Thoracic aorta (tissue), 2 donors: ENCODE data around the gene OTUB2. TPM values are rescaled to one million over a fixed set of nuclear protein-coding genes. Genes with fewer than 3 reads are reported as not detected.

Source experiments
- ATAC-seq: fragments of 150-250 bp; one replicate; pipeline ENCODE4 v1.8.0; 2017; ENCODE audit warnings: low read depth; ENCODE audit not compliant: insufficient number of reproducible peaks, low FRiP score
- DNase-seq: peaks from one replicate; pipeline ENCODE4 v3.0.0-alpha.2; 2020; ENCODE audit warnings: low spot score
- H3K27ac ChIP-seq, 2 donors: fragments of 200-600 bp; sonication (generic); 1 replicate in 1 of 2; 2 replicates in 1 of 2; pipeline ENCODE4 v1.5.1; 2016; ENCODE audit warnings: mild to moderate bottlenecking in 2 of 2, moderate library complexity in 2 of 2
- H3K27me3 ChIP-seq: fragments of 200-600 bp; sonication (generic); replicated peaks from 2 replicates; pipeline ENCODE4 v1.6.0; 2016; ENCODE audit warnings: mild to moderate bottlenecking; ENCODE audit not compliant: insufficient read depth
- H3K36me3 ChIP-seq: fragments of 200-600 bp; sonication (generic); one replicate; pipeline ENCODE4 v1.5.1; 2016
- H3K4me1 ChIP-seq, 2 donors: fragments of 200-600 bp; sonication (generic); 1 replicate in 1 of 2; 2 replicates in 1 of 2; pipeline versions ENCODE4 v1.5.1 to v1.6.0; 2016; ENCODE audit warnings: low read depth in 2 of 2, mild to moderate bottlenecking in 1 of 2; ENCODE audit not compliant: control insufficient read depth in 1 of 2
- H3K4me3 ChIP-seq: fragments of 200-600 bp; sonication (generic); 2 replicates; pipeline ENCODE4 v1.5.1; 2016; ENCODE audit warnings: mild to moderate bottlenecking
- H3K9me3 ChIP-seq: fragments of 200-600 bp; sonication (generic); 2 replicates; pipeline ENCODE4 v1.5.1; 2016
- CTCF ChIP-seq: fragments of 200-600 bp; sonication (generic); IDR thresholded peaks from one replicate; pipeline ENCODE4 v1.5.1; 2019; ENCODE audit warnings: antibody characterized with exemption
- total RNA-seq, 2 donors: library from RNA; depleted of rRNA; stranded (reverse); fragments of >200 nt; gene quantifications; one replicate each; pipeline versions ENCODE4 v1.1.0 to v1.2.3, GENCODE V29; 2016

The OTUB2 gene
- total RNA-seq, 2 donors from 2014 or later, result 0.14 to 0.71 TPM

- TF ChIP-seq CTCF, result no peak
- H3K27ac ChIP-seq, result no peak overlapping the region
- no peaks in the 10 kb centered on the region for H3K4me1 ChIP-seq
- no peak for DNase-seq
- H3K9me3 ChIP-seq, result no peaks in the 10 kb centered on the region
- no peaks in the 10 kb centered on the region for H3K27me3 ChIP-seq
- no peak overlapping the region for H3K4me3 ChIP-seq
- no peaks in the 10 kb centered on the region for H3K36me3 ChIP-seq
- no peak for ATAC-seq
Observed at GRCh38 chr14:94015223-94015622, 10.9 kb upstream of the OTUB2 start.

DNA sequence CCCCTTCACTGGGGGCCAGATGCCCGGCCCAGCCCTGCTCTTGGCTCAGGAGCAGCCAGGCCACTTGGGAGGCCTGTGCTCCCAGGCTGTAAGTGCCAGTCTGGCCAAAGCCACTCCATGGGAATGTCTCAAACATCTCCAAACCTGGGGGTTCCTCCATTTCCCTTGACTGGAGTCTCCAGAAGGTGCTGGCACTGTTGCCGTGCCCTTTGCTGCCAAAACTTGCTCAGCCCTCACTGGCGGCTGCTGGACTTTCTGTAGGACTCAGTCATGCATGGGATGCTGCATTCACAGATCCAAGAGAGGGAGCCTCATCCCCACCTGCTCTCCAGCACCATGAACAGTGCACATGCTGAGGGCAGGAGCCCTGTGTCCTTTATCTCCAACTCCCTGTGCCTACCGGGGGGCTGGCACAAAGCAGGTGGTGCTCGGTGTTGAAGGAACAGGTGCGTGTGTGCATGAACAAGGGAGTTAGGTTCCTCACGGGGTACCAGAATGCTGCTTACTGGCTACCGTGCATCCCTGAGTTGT, 9.6 kb upstream of the OTUB2 start:
- Histone ChIP-seq H3K9me3 (no peaks in the 10 kb centered on the region), H3K36me3 (no peaks in the 10 kb centered on the region), H3K27me3 (no peaks in the 10 kb centered on the region), H3K4me3 (no peak overlapping the region), H3K4me1 (no peaks in the 10 kb centered on the region), H3K27ac (no peak overlapping the region)
- ATAC-seq (no peak), DNase-seq (no peak)
- TF ChIP-seq CTCF, result no peak

- TF ChIP-seq CTCF, result no peak
- H3K27ac ChIP-seq, result no peak overlapping the region
- H3K4me3 ChIP-seq, result no peak overlapping the region
- no peaks in the 10 kb centered on the region for H3K4me1 ChIP-seq
- no peaks in the 10 kb centered on the region for H3K9me3 ChIP-seq
- no peaks in the 10 kb centered on the region for H3K27me3 ChIP-seq
- ATAC-seq (no peak), DNase-seq (no peak)
- H3K36me3 ChIP-seq, result no peaks in the 10 kb centered on the region
Observed at GRCh38 chr14:94018308-94018707, 7.8 kb upstream of the OTUB2 start.

GRCh38 chr14:94019329-94019728, 6.8 kb upstream of the OTUB2 start:
- no peaks in the 10 kb centered on the region for H3K9me3 ChIP-seq
- H3K4me1 ChIP-seq, result no peaks in the 10 kb centered on the region
- H3K27ac ChIP-seq, result no peak overlapping the region
- DNase-seq, result no peak
- ATAC-seq, result no peak
- no peaks in the 10 kb centered on the region for H3K27me3 ChIP-seq
- no peak overlapping the region for H3K4me3 ChIP-seq
- H3K36me3 ChIP-seq, result no peaks in the 10 kb centered on the region
- no peak for TF ChIP-seq CTCF

- DNase-seq, result no peak
- H3K4me1 ChIP-seq, result no peaks in the 10 kb centered on the region
- H3K36me3 ChIP-seq, result no peaks in the 10 kb centered on the region
- no peak overlapping the region for H3K4me3 ChIP-seq
- no peak for TF ChIP-seq CTCF
- no peaks in the 10 kb centered on the region for H3K27me3 ChIP-seq
- no peaks in the 10 kb centered on the region for H3K9me3 ChIP-seq
- H3K27ac ChIP-seq, result no peak overlapping the region
- no peak for ATAC-seq
Observed at GRCh38 chr14:94020267-94020666, 5.9 kb upstream of the OTUB2 start.
